ENCODE results near the gene SORBS2.

Gene SORBS2

DNA sequence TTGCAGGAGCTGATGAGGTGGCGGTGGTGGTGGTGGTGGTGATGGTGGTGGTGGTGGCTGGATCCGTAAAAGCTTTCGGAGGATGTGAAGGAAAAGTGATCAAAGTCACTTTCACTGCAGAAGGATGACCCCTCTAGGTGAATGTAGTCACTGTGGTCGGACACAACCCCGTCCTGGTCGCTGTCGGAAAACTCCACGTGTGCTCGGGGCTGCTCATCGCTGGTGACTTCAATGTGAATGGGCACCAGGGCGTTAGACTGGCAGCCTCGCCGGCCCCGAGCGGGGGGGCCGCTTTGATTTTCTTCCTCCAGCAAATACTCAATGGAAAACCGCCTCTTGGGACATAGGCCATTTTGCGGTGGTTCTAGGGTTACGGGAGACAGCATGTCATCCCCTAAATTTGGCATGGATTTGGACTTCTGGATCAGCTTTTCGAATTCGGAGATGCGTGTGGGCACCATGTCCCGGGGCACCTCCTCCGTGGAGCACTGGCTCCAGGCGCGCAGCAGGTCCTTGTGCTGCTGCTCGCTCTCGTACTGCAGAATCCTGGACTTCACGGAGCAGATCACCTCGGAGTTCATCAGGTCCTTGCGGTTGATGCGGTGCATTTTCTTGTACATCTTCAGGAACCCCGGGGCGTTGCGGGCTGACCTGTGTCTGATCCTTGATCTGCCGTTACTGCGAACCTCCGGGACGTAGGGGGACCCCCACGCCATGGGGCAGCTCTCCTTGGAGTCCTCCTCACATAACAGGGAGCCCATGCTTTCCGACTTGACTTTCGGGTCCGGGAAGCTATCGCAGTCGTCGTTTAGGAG, 188.3 kb downstream of the SORBS2 start:
- Histone ChIP-seq H3K27me3 (ENCODE audit: insufficient read depth, poor library complexity, severe bottlenecking) (no peaks in the 10 kb centered on the region), H3K27ac (ENCODE audit: poor library complexity, severe bottlenecking) (no peak overlapping the region), H3K4me3 (ENCODE audit: severe bottlenecking) (no peak overlapping the region), H3K4me1 (ENCODE audit: insufficient read depth, poor library complexity, severe bottlenecking) (no peaks in the 10 kb centered on the region), H3K36me3 (ENCODE audit: low read depth) (no peaks in the 10 kb centered on the region), H3K9me3 (ENCODE audit: severe bottlenecking) (no peaks in the 10 kb centered on the region)
- no peak for DNase-seq (ENCODE audit: low spot score)
- ATAC-seq (ENCODE audit: low read depth): no peak
- TF ChIP-seq, protein P1, sequence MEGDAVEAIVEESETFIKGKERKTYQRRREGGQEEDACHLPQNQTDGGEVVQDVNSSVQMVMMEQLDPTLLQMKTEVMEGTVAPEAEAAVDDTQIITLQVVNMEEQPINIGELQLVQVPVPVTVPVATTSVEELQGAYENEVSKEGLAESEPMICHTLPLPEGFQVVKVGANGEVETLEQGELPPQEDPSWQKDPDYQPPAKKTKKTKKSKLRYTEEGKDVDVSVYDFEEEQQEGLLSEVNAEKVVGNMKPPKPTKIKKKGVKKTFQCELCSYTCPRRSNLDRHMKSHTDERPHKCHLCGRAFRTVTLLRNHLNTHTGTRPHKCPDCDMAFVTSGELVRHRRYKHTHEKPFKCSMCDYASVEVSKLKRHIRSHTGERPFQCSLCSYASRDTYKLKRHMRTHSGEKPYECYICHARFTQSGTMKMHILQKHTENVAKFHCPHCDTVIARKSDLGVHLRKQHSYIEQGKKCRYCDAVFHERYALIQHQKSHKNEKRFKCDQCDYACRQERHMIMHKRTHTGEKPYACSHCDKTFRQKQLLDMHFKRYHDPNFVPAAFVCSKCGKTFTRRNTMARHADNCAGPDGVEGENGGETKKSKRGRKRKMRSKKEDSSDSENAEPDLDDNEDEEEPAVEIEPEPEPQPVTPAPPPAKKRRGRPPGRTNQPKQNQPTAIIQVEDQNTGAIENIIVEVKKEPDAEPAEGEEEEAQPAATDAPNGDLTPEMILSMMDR (IDR thresholded peaks at IDR 0.05; ENCODE audit: poor library complexity, severe bottlenecking): no peak

DNA sequence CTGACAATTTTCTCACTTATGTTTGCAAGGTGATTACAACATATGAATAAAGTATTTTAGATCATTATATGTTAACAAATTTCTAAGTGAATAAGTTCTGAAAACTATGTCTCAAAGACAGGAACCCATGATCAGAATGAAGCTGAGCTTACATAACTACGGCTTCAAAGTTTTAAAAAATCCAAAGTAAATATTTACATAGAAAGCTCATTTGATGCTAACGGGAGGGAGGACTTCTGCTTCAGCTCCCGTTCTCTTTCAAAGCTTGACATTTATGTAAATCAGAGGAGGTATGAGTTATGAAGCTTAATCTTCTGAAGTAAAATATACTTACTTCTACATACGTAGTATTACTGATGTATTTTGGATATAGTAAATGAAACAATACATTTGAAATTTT, 203.8 kb downstream of the SORBS2 start:
- H3K4me1 ChIP-seq (ENCODE audit: insufficient read depth, poor library complexity, severe bottlenecking): no peaks in the 10 kb centered on the region

DNA sequence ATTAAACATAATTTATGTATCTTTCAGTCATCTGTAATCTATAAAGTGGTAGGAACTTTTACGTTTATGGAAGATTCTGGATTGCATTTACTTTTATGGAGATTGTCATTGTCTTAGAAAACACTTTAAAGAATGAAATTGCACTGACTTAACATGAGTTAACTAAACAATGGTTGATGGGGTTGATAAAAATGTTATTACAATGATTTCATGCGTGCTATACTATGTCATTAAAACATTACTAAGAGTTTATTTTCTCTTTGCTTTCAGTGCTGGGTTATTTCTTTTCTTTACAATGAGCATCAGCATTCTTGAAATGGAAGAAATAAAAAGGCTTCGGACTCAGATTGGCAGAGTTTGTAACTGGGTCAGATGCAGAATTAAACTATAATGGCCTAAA, 209.6 kb downstream of the SORBS2 start:
- Histone ChIP-seq H3K36me3 (ENCODE audit: low read depth) (no peaks in the 10 kb centered on the region), H3K27me3 (ENCODE audit: insufficient read depth, poor library complexity, severe bottlenecking) (no peaks in the 10 kb centered on the region), H3K4me3 (ENCODE audit: severe bottlenecking) (no peak overlapping the region), H3K4me1 (ENCODE audit: insufficient read depth, poor library complexity, severe bottlenecking) (no peaks in the 10 kb centered on the region), H3K9me3 (ENCODE audit: severe bottlenecking) (no peaks in the 10 kb centered on the region), H3K27ac (ENCODE audit: poor library complexity, severe bottlenecking) (no peak overlapping the region)
- ATAC-seq (ENCODE audit: low read depth) (no peak), DNase-seq (ENCODE audit: low spot score) (no peak)
- TF ChIP-seq, protein P1 (IDR thresholded peaks at IDR 0.05; ENCODE audit: poor library complexity, severe bottlenecking): no peak

More for the DNA sequence above, 203.8 kb downstream of the SORBS2 start:
- DNase-seq (ENCODE audit: low spot score): no peak
- Histone ChIP-seq H3K4me3 (ENCODE audit: severe bottlenecking) (no peak overlapping the region), H3K9me3 (ENCODE audit: severe bottlenecking) (no peaks in the 10 kb centered on the region), H3K27ac (ENCODE audit: poor library complexity, severe bottlenecking) (no peak overlapping the region), H3K36me3 (ENCODE audit: low read depth) (no peaks in the 10 kb centered on the region), H3K27me3 (ENCODE audit: insufficient read depth, poor library complexity, severe bottlenecking) (no peaks in the 10 kb centered on the region)
- no peak for ATAC-seq (ENCODE audit: low read depth)
- TF ChIP-seq, protein P1 (IDR thresholded peaks at IDR 0.05; ENCODE audit: poor library complexity, severe bottlenecking): no peak

DNA sequence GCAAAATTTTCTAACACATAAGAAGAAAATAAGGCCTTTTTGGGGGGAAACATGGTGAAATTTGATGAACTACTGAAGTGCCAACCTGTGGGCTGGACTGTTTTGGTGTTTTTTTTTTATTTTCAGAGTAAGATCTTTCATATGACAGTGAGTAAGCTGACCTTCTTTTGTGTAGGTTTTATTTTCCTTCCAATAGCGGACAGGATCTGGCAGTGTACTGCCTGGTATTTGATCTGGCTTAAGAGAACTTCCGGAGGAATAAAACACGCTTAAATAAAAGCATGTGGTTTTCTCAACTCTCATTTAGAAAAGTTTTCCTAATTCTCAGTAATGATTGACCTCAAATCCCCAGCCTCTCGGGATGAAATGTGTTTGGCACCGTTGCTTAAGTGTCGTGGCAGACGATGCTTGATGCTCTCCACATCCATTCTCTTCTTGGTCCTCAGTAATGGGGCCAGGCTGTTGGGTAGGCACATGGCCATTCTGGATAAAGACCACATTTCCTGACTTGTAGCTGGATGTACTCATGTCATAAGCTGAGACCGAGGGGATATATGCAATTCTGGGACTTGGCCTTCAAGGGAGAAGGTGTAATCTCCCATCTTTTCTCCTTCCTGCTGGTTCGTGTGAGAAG, 211.1 kb downstream of the SORBS2 start:
- DNase-seq (ENCODE audit: low spot score): no peak
- TF ChIP-seq, protein P1 (IDR thresholded peaks at IDR 0.05; ENCODE audit: poor library complexity, severe bottlenecking): no peak
- no peaks in the 10 kb centered on the region for H3K4me1 ChIP-seq (ENCODE audit: insufficient read depth, poor library complexity, severe bottlenecking)
- no peak overlapping the region for H3K4me3 ChIP-seq (ENCODE audit: severe bottlenecking)
- no peak for ATAC-seq (ENCODE audit: low read depth)
- no peak overlapping the region for H3K27ac ChIP-seq (ENCODE audit: poor library complexity, severe bottlenecking)
- no peaks in the 10 kb centered on the region for H3K36me3 ChIP-seq (ENCODE audit: low read depth)
- no peaks in the 10 kb centered on the region for H3K9me3 ChIP-seq (ENCODE audit: severe bottlenecking)
- no peaks in the 10 kb centered on the region for H3K27me3 ChIP-seq (ENCODE audit: insufficient read depth, poor library complexity, severe bottlenecking)

Measured in RWPE2 (cell line).